HEK293 (cell line): Measurements from ENCODE around the gene TRAF3IP1.

Source experiments
- CTCF ChIA-PET: fragments of 350-600 bp; formaldehyde crosslinking; extraction: SDS; loops from one replicate; lab custom pipeline; 2021; ENCODE audit warnings: antibody characterized with exemption; lab: Yijun Ruan, JAX
- POLR2A ChIA-PET: fragments of 300-600 bp; formaldehyde crosslinking; extraction: SDS; loops from one replicate; lab custom pipeline; 2020; ENCODE audit warnings: antibody characterized with exemption, inconsistent platforms; lab: Yijun Ruan, JAX
- H3K27ac ChIP-seq: fragments of 200-500 bp; sonication (Bioruptor generic); 2 replicates; pipeline ENCODE4 v1.5.1; 2014; ENCODE audit warnings: low read depth, low read length, control low read depth, inconsistent platforms; ENCODE audit errors: extremely low read depth
- H3K36me3 ChIP-seq, 2 experiments: fragments of 200-500 bp in 1 of 2; sonication (Bioruptor generic) in 1 of 2; 1 replicate in 1 of 2; 2 replicates in 1 of 2; pipeline ENCODE4 v1.5.1; 2014 to 2017; ENCODE audit warnings: inconsistent platforms in 2 of 2, low read length in 2 of 2; ENCODE audit not compliant: control insufficient read depth in 2 of 2, insufficient read depth in 1 of 2
- H3K4me1 ChIP-seq: fragments of 200-500 bp; sonication (Bioruptor generic); 2 replicates; pipeline ENCODE4 v1.5.1; 2014; ENCODE audit warnings: mild to moderate bottlenecking, low read length, inconsistent platforms; ENCODE audit not compliant: control insufficient read depth, insufficient read depth
- H3K4me3 ChIP-seq: 2 replicates; pipeline ENCODE4 v1.5.1; 2011; ENCODE audit warnings: low read depth, mild to moderate bottlenecking, control low read depth, low read length, moderate library complexity
- H3K9me3 ChIP-seq: fragments of 200-500 bp; sonication (Bioruptor generic); 2 replicates; pipeline ENCODE4 v1.5.1; 2014; ENCODE audit warnings: low read depth, low read length, inconsistent platforms; ENCODE audit not compliant: control insufficient read depth, insufficient read depth
- BCL6B ChIP-seq: fragments of 450-650 bp; formaldehyde crosslinking; IDR thresholded peaks from 2 replicates; pipeline ENCODE4 v1.5.1; 2017; ENCODE audit warnings: missing biosample characterization, missing genetic modification characterization
- FEZF1 ChIP-seq: fragments of 450-650 bp; formaldehyde crosslinking; IDR thresholded peaks from 2 replicates; pipeline ENCODE4 v1.5.1; 2016; ENCODE audit warnings: missing biosample characterization, missing genetic modification characterization
- HOXA7 ChIP-seq: sonication (generic); formaldehyde crosslinking; IDR thresholded peaks from 2 replicates; pipeline ENCODE4 v1.8.1; 2022; ENCODE audit warnings: missing genetic modification reagents, borderline replicate concordance
- KLF10 ChIP-seq: fragments of 450-650 bp; IDR thresholded peaks from 2 replicates; pipeline ENCODE4 v1.5.1; 2018; ENCODE audit warnings: missing biosample characterization, mild to moderate bottlenecking, missing genetic modification characterization
- KLF17 ChIP-seq: fragments of 450-650 bp; formaldehyde crosslinking; IDR thresholded peaks from 2 replicates; pipeline ENCODE4 v1.5.1; 2016; ENCODE audit warnings: missing biosample characterization, missing genetic modification characterization
- KLF9 ChIP-seq: fragments of 450-650 bp; formaldehyde crosslinking; IDR thresholded peaks from 2 replicates; pipeline ENCODE4 v1.5.1; 2016; ENCODE audit warnings: missing biosample characterization, missing genetic modification characterization, low read depth
- MYNN ChIP-seq: fragments of 450-650 bp; formaldehyde crosslinking; IDR thresholded peaks from 2 replicates; pipeline ENCODE4 v1.5.1; 2016; ENCODE audit warnings: missing biosample characterization, missing genetic modification characterization, borderline replicate concordance
- PATZ1 ChIP-seq: fragments of 450-650 bp; formaldehyde crosslinking; IDR thresholded peaks from 2 replicates; pipeline ENCODE4 v1.5.1; 2016; ENCODE audit warnings: missing biosample characterization, missing genetic modification characterization
- PRDM4 ChIP-seq: fragments of 450-650 bp; formaldehyde crosslinking; IDR thresholded peaks from 2 replicates; pipeline ENCODE4 v1.5.1; 2017; ENCODE audit warnings: missing biosample characterization, missing genetic modification characterization
- REPIN1 ChIP-seq: fragments of 450-650 bp; formaldehyde crosslinking; IDR thresholded peaks from 2 replicates; pipeline ENCODE4 v1.5.1; 2017; ENCODE audit warnings: missing biosample characterization, missing genetic modification characterization, low read depth
- REST ChIP-seq: fragments of 450-650 bp; formaldehyde crosslinking; IDR thresholded peaks from 2 replicates; pipeline ENCODE4 v1.5.1; 2016; ENCODE audit warnings: missing biosample characterization, missing genetic modification characterization
- SALL2 ChIP-seq: fragments of 450-650 bp; formaldehyde crosslinking; IDR thresholded peaks from 2 replicates; pipeline ENCODE4 v1.5.0; 2017; ENCODE audit warnings: missing biosample characterization, mild to moderate bottlenecking, missing genetic modification characterization, borderline replicate concordance
- SCRT2 ChIP-seq: fragments of 450-650 bp; formaldehyde crosslinking; IDR thresholded peaks from 2 replicates; pipeline ENCODE4 v1.5.1; 2016; ENCODE audit warnings: missing biosample characterization, missing genetic modification characterization
- WT1 ChIP-seq: fragments of 450-650 bp; formaldehyde crosslinking; IDR thresholded peaks from 2 replicates; pipeline ENCODE4 v1.5.1; 2016; ENCODE audit warnings: missing biosample characterization, missing genetic modification characterization
- YY2 ChIP-seq: fragments of 450-650 bp; formaldehyde crosslinking; IDR thresholded peaks from 2 replicates; pipeline ENCODE4 v1.5.1; 2016; ENCODE audit warnings: missing biosample characterization, missing genetic modification characterization
- ZBTB1 ChIP-seq: fragments of 450-650 bp; formaldehyde crosslinking; IDR thresholded peaks from 2 replicates; pipeline ENCODE4 v1.5.1; 2016; ENCODE audit warnings: missing biosample characterization, missing genetic modification characterization
- ZBTB17 ChIP-seq: fragments of 450-650 bp; formaldehyde crosslinking; IDR thresholded peaks from 2 replicates; pipeline ENCODE4 v1.5.1; 2016; ENCODE audit warnings: missing biosample characterization, missing genetic modification characterization
- ZBTB21 ChIP-seq: fragments of 450-650 bp; formaldehyde crosslinking; IDR thresholded peaks from 2 replicates; pipeline ENCODE4 v1.5.1; 2017; ENCODE audit warnings: missing biosample characterization, missing genetic modification characterization
- ZNF133 ChIP-seq: fragments of 450-650 bp; formaldehyde crosslinking; IDR thresholded peaks from 2 replicates; pipeline ENCODE4 v1.5.1; 2016; ENCODE audit warnings: missing biosample characterization, missing genetic modification characterization
- ZNF2 ChIP-seq: fragments of 450-650 bp; formaldehyde crosslinking; IDR thresholded peaks from 2 replicates; pipeline ENCODE4 v1.5.1; 2016; ENCODE audit warnings: missing biosample characterization, missing genetic modification characterization
- ZNF202 ChIP-seq: fragments of 450-650 bp; formaldehyde crosslinking; IDR thresholded peaks from 2 replicates; pipeline ENCODE4 v1.5.1; 2016; ENCODE audit warnings: missing biosample characterization, missing genetic modification characterization, borderline replicate concordance
- ZNF274 ChIP-seq, 2 experiments: fragments of 200-500 bp in 1 of 2; fragments of 450-650 bp in 1 of 2; sonication (Bioruptor generic) in 1 of 2; formaldehyde crosslinking in 1 of 2; IDR thresholded peaks; 2 replicates each; pipeline versions ENCODE4 v1.5.1 to v1.6.1; 2014 to 2016; ENCODE audit warnings: borderline replicate concordance in 1 of 2, inconsistent platforms in 1 of 2, low read length in 1 of 2, missing biosample characterization in 1 of 2, missing genetic modification characterization in 1 of 2
- ZNF302 ChIP-seq: fragments of 450-650 bp; formaldehyde crosslinking; IDR thresholded peaks from 2 replicates; pipeline ENCODE4 v1.5.1; 2016; ENCODE audit warnings: missing biosample characterization, missing genetic modification characterization, low read depth
- ZNF555 ChIP-seq: fragments of 450-650 bp; formaldehyde crosslinking; conservative IDR thresholded peaks from 2 replicates; pipeline ENCODE4 v1.5.1; 2017; ENCODE audit warnings: missing biosample characterization, mild to moderate bottlenecking, missing genetic modification characterization, inconsistent platforms

TRAF3IP1 gene

GRCh38 chr2:238389988-238390589 lies 69.8 kb downstream of the TRAF3IP1 start (continued):
- TF ChIP-seq ZBTB17 (peak; percentile 24; the same call in 1 of the 2 replicates), SCRT2 (tag by site-specific recombination) (peak; percentile 27; the same call in 1 of the 2 replicates), PRDM4 (tag by site-specific recombination) (peak; percentile 84), ZNF202 (tag by site-specific recombination) (no peak), WT1 (tag by site-specific recombination) (peak; percentile 80), KLF9 (tag by site-specific recombination) (no peak)

GRCh38 chr2:238391042-238391689 lies 70.8 kb downstream of the TRAF3IP1 start:
- no peaks in the 10 kb centered on the region for H3K9me3 ChIP-seq
- H3K36me3 ChIP-seq: no peaks in the 10 kb centered on the region
- H3K4me3 ChIP-seq: no peak overlapping the region
- ChIA-PET CTCF (interaction anchor here (0.6 to 1.2 kb wide), 2 partner anchors 22 to 73 kb away, joined by 4 read pairs; no protein-coding TSS in a partner anchor), POLR2A (no interaction called here)
- H3K4me1 ChIP-seq: peaks cover 8% of the 10 kb centered on the region
- H3K27ac ChIP-seq: no peak overlapping the region
- TF ChIP-seq ZNF302 (tag by site-specific recombination) (no peak), YY2 (no peak), MYNN (tag by site-specific recombination) (no peak), ZNF274 (IDR thresholded peaks at IDR 0.05; ENCODE audit: low read length) (no peak), ZNF274 (tag by site-specific recombination; IDR thresholded peaks at IDR 0.05; ENCODE audit: borderline replicate concordance) (no peak), FEZF1 (tag by site-specific recombination) (peak; percentile 90), KLF10 (tag by site-specific recombination) (peak; percentile 61; the same call in 1 of the 2 replicates), ZBTB21 (no peak), KLF17 (tag by site-specific recombination) (peak; percentile 66), HOXA7 (CRISPR knock-in tag) (no peak), SALL2 (no peak), ZBTB1 (no peak), BCL6B (tag by site-specific recombination) (no peak), REST (tag by site-specific recombination) (no peak), REPIN1 (tag by site-specific recombination) (no peak), PATZ1 (tag by site-specific recombination) (no peak), ZNF2 (tag by site-specific recombination) (no peak), ZNF133 (tag by site-specific recombination) (no peak), ZNF555 (no peak)
